ENCODE results near the gene KIAA0513.
"Not testable (repeated sequence)": the region's sequence is repeated elsewhere in the genome, so short reads cannot be mapped to it uniquely, and the experiment has no call there.

Gene KIAA0513

DNA sequence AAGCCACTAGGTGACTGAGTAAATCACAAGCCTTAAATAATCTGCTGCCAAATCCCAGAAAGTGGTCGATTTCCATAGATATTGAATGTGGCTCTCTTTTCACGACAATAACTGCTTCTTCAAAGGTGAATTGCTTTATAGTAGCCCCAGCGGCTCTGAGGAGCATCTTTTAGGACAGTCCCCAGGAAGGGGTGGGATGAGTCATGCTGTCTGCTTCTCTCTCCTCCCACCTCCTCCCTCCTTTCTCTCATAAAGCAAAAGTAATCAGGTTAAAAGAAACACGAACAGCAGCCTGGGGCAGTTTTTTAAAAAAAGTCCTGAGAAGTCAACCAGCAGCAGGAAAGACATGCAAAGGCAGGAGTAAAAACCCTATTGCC, 1.8 kb downstream of the KIAA0513 start:
- no peak for DNase-seq (ENCODE audit: low spot score)

DNA sequence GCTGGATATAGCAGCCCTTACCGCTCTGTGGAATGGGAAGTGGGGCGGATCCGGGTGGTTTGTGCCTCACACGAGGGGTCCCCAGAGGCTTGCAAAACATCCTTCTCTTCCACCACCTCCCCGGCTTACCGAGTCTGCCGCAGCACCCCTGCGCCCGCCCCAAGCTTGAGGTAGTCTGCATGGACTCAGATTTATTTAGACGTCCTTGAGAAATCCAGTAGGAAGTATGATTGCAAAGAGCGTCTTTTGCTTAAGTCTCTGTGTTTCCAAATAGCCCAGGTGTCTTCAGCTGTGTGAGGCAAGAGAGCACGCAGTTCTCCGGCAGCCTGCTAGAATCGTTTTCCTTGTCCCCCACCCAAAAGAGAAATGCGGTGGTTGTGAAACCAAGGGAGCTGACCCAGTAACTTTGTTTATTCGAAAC, 2.4 kb downstream of the KIAA0513 start:
- no peak for DNase-seq (ENCODE audit: low spot score)

GRCh38 chr16:85031451-85031850, 3.9 kb downstream of the KIAA0513 start:
- DNase-seq (ENCODE audit: low spot score): no peak

DNA sequence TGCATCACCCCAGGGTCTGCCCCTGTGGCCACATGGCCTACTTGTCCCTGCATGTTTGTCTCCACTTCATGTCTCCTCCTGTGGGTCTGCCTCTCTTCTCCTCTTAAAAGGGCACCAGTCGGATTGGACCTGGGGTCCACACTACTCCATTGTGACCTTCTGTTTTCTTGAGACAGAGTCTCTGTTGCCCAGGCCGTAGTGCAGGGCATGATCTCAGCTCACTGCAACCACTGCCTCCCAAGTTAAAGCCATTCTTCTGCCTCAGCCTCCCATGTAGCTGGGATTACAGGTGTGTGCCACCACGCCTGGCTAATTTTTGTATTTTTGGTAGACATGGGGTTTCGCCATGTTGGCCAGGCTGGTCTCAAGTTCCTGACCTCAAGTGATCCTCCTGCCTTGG, 4.6 kb downstream of the KIAA0513 start:
- not testable (repeated sequence) for DNase-seq (ENCODE audit: low spot score)

- no peak for DNase-seq (ENCODE audit: low spot score)
Observed at GRCh38 chr16:85033171-85033570, 5.6 kb downstream of the KIAA0513 start.

DNA sequence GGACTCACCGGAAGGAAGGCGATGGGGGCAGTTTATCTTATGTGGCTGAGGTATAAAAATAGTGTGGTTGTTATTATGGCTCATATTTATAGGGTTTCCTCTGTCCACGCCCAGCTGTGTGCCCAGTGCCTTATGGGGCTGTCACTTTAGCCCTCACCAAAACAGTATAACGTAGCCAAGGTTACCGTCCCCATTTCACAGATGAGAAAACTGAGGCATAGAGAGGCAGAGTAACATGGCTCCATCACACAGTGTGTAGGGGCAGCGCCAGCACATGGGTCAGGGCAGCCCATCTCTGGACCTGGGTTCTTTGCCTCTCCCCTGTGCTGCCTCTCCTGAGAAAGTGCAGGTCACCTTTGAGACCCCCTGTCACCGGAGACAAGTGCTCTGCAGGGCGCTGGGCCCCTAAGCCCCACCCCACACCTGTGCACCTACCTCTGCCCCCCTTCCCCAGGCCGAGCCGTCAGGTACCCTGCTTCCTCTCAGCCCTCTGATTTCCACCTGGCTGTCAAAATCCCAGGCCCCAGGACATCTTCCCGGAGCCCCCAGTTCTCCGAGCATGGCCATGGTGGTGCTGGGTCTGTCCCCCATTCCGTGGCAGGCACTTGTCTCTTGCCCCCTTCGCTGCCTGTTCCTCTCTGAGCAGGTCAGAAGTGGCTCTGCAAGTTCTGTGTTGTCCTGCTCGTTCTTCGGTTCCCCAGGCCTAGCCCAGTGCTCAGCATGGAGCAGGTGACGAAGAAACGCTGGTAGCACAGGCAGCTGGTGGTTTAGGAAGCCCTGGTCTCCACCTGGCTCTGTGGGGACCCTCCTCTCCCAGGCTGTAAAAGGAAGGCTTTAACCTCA, 7.2 kb downstream of the KIAA0513 start:
- DNase-seq (ENCODE audit: low spot score): no peak

GRCh38 chr16:85036236-85037049, 8.8 kb downstream of the KIAA0513 start:
- DNase-seq (ENCODE audit: low spot score): no peak

DNA sequence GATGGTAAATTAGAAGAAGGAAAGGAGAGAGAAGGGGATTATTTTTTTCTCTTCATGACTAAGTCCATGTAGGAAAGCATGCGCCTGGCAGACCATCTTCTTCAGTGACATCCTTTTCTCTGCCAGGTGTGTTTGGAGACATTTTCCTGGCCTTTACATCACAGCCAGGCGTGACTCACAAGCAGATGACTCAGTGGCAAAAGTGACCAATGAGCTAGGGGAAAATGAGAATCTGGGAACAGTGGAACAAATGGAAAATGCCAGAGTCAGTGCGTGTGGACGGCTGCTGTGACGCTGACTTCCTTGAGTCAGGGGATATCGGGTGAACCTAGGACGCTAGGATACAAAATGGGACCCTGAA, 9.4 kb downstream of the KIAA0513 start:
- no peak for DNase-seq (ENCODE audit: low spot score)

- DNase-seq (ENCODE audit: low spot score): no peak
Observed at GRCh38 chr16:85037721-85038120, 10.1 kb downstream of the KIAA0513 start.

GRCh38 chr16:85040685-85041084, 13.1 kb downstream of the KIAA0513 start:
- no peak for DNase-seq (ENCODE audit: low spot score)

DNA sequence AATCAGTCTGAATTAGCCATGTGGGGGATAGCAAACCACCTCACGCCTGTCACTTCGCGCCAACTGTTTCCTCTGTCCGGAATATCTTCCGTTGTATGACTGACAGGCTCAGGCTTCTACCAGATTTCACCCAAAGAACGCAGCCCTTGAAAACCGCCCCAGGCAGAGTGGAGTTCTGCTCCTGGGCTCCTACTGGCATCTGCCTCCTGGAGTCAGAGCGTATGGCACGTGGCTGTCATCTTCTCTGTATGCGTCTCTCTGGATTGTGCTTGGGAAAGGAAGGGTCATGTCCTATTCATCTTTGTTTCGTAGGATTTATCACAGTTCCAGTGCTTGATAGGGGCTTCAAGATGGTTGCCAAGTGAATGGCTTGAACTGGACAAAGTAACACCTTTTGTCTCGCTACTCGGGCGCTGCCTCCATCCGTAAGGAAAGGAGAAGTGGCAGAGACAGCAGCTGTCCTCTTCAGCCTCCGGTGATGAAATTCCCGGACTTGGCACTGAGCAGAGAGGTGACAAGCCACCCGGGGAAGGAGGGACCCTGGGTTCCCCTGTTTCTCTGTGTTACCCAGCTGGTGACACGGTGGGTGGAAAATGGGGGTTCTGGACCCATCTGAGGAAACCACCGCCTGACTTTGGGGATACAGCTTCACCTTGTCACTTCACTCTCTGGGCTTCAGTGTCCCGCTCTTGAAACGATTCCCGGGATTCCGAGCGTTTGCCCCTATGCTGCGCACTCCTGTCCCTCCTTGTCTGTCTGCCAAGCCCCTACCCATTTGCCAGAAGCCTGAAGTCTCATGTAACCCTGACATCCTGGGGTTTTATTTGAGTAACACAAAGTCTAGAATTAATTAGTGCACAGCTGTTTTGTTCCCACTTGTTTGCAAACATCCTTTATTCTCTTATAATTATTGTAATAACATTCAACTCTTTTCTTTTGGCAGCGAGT, 13.9 kb downstream of the KIAA0513 start:
- no peak for DNase-seq (ENCODE audit: low spot score)

DNA sequence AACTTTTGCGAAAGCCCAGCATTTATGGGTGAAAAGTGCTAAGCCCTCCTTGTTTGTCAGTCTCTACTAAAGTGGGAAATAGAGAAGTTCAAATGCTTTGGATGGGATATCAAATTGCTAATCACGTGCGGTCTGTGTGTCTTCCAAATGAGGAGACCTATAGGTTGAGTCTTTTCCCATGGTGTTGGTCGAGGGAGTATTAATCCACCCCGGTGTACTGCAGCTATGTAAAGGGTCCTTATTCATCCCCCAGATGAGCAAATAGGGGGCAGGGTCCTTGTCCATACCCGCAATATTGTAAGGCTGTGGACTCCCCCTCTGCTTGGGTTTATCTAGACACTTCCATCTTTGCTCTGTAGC, 14.6 kb downstream of the KIAA0513 start:
- no peak for DNase-seq (ENCODE audit: low spot score)

DNA sequence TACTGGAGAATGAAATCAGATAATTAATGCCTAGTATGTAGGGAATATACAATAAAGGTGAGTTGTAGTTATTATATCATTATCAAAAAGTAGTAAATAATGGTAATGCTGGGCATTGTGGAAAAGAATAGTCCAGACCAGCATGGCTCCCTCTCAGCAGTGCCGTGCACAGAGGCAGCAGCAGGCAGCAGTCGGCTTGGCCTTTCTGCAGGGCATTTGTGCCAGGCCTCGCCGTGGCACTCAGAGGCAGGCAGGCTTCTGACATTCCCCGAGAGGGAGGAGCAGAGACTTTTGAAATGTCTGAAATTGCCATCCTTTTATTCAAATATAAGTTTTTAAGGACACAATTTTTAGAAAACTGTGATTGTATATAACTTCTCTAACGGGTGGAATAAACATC, 15.0 kb downstream of the KIAA0513 start:
- DNase-seq (ENCODE audit: low spot score): no peak

- no peak for DNase-seq (ENCODE audit: low spot score)
Observed at GRCh38 chr16:85045077-85045476, 17.5 kb downstream of the KIAA0513 start.

GRCh38 chr16:85045641-85046471, 18.3 kb downstream of the KIAA0513 start:
- DNase-seq (ENCODE audit: low spot score): no peak

DNA sequence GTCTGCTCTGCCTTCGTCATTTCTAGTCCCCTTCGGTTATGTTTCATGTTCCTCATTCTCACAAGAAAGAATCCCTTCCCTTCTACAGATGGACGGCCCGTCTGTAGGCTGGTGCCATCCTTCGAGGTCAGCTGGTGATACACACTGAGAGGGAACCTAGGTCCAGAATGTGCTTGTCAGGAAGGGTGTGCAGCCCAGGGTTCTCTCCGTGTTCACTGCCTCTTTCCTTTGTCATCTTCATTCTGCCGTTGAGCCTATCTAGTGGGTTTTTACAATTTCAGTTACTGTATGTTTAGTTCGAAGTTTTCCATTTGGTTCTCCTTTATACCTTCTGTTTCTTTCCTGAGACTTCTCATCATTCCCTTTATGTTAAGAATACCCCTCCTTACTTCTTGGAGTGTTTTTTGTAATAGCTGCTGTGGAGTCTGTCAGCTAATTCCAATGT, 18.9 kb downstream of the KIAA0513 start:
- no peak for DNase-seq (ENCODE audit: low spot score)

DNA sequence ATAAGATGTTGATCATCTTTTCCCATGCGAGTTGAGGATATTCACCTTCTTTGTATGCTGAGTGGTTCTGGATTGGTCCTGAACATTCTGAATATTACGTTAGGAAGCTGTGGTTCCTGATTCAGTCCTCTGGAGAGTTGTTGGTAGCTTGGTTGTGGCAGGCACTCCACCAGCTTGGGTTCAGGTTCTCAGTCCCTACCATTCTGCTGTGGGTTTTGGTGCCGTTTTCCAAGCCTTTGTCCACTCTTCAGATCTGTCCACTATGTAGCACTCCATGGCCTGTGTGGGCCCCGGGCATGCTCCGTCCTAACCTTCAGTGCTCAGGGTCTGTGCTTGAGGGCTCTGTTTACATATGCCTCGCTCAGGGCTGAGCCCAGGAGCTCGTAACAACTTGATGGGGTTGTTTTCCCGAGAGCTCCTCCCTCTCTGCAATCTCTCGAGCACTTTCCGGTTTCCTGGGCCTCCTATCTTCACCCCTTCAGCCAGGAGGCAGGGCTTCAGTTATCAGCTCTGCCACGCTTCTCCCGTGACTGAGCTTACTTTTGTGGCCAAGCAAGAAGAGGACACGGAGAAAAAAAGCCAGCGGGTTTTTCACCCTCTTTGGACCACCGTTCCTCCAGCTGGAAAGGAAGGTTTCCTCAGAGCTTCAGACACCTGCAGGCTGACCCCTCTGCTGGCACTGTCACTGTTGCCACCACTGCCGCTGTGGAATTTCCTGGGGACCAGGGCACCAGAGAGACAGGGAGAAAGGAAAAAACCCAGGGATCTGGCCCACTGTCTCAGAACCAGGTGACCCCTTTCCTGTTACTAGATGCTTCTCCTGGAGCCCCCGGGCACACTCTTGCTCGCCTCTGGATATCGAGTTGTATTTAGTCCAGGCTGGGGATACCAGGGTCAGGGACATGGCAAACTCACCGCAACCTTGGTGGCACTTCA, 19.6 kb downstream of the KIAA0513 start:
- DNase-seq (ENCODE audit: low spot score): no peak

DNA sequence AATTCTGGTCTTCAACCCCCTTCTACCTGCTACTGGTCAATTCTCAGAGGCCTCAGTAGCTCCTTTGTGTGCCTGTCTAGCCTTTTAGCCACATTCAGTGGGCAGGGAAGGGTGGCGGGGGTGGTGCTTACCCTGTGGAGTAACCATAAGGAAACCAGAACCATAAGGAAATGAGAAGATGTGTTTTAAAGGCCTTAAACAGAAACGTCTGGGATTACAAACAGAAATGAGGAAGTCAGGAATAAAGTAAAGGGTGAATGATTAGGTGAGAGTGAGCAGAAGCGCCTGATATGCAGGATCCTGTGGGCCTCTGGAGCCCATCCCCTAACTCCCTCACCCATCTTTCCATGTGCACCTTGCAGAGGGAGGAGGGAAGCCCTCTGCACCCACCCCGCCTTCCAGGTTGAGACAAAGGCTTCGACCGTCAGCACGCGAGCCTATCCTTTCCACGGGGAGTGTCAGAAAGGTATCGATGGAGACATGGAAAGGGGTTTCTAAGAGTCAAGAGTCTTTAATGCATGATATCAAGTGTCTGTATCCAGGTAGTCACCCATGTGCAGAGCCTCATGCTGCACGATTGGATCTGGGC, 20.4 kb downstream of the KIAA0513 start:
- DNase-seq (ENCODE audit: low spot score): no peak

- DNase-seq (ENCODE audit: low spot score): no peak
Observed at GRCh38 chr16:85048921-85049562, 21.4 kb downstream of the KIAA0513 start.

Measured in HuH-7.5 (cell line).